22Rv1 (cell line): ENCODE data around the gene OR2B2.

ENCODE experiments used
- ZFX ChIP-seq: fragments of 450-650 bp; IDR thresholded peaks from 2 replicates; pipeline ENCODE4 v1.6.1; 2017; ENCODE audit warnings: antibody characterized with exemption, borderline replicate concordance
- TF ChIP-seq, protein P1 (sequence below): fragments of 450-650 bp; IDR thresholded peaks from 2 replicates; pipeline ENCODE4 v1.5.1; 2017; ENCODE audit warnings: mild to moderate bottlenecking

DNA sequence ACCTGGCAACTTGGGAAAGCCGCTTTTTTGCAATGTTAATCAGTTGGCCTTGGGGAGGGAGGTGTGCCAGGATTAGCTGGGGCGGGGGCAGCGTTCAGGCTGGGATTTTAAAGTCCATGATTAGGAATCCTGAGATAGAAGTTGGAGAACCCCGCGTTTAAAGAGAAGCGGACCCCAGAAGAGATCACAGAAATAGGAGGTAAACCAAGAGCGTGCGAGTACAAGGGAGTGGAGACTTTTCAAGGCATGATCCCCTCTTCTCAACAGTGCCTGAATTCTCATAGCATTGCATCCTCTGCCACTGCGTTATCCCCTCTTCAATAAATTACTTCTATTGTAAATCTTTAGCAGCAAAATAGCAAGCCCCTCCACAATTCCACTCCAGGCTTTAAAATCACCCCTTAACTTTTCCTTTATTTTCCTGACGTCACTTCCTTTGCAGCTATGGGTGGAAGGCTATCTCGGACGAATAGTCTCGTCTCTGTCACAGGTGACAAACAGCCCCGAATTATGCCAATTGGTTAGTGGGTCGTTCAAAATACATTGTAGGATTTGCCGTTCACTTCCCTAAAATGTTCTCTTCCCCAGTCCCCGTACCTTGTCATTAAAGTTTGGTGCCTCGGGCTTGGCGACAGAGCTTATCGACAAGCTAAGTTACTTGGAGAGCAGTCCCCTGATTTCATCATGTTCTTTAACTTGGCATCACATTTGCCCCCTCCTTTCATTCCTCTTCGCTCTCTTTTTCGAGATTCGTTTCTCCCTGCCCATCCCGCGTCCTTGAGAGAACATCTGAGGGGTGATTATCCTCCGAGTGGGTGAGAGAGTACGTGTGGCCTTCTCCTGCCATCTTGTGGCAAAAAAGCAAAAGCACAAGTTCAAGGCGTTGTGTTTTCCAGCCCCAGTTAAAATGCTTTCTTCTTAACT, 17.1 kb downstream of the OR2B2 start:
- TF ChIP-seq, protein P1, sequence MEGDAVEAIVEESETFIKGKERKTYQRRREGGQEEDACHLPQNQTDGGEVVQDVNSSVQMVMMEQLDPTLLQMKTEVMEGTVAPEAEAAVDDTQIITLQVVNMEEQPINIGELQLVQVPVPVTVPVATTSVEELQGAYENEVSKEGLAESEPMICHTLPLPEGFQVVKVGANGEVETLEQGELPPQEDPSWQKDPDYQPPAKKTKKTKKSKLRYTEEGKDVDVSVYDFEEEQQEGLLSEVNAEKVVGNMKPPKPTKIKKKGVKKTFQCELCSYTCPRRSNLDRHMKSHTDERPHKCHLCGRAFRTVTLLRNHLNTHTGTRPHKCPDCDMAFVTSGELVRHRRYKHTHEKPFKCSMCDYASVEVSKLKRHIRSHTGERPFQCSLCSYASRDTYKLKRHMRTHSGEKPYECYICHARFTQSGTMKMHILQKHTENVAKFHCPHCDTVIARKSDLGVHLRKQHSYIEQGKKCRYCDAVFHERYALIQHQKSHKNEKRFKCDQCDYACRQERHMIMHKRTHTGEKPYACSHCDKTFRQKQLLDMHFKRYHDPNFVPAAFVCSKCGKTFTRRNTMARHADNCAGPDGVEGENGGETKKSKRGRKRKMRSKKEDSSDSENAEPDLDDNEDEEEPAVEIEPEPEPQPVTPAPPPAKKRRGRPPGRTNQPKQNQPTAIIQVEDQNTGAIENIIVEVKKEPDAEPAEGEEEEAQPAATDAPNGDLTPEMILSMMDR, result peak; percentile 87
- TF ChIP-seq ZFX, result no peak
